ENCODE data around the gene PRKCD.

Gene PRKCD

DNA sequence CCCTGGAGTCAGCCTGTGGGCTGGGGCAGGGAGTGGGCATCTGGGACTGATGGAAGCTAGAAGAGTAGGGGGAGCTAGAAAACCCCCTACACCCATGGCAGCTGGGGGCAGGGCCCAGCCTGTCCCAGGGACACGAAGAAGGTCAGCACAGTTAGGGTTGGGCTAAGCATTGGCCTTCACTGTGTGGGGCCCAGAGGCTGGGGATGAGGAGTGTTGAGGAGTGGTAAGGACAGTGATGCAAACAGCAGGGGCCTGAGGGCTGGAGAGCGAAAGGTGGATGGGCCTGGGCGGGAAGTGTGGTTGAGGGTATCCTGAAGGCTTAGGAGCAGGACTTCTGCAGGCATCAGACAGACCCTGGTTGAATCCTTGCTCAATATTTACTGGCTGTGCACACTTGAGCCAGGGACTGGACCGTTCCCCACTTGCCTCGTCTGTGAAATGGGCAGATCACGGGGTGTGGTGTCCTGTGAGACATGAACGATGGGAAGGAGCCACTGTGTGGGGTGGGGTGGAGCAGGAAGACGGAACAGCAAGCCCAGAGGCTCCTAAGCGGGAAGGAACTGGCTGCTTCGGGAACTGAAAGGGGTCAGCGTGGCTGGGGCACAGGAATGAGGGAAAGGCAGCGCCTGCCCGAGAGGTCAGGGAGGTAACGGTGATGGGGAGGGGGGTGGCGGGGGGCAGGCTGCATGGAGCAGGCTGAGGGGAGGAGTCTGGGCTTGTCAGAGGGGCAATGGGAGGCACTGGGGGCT lies 7.3 kb downstream of the PRKCD start:
- TF ChIP-seq ZFX (IDR thresholded peaks at IDR 0.05; ENCODE audit: borderline replicate concordance), result no peak
- TF ChIP-seq, protein P1, sequence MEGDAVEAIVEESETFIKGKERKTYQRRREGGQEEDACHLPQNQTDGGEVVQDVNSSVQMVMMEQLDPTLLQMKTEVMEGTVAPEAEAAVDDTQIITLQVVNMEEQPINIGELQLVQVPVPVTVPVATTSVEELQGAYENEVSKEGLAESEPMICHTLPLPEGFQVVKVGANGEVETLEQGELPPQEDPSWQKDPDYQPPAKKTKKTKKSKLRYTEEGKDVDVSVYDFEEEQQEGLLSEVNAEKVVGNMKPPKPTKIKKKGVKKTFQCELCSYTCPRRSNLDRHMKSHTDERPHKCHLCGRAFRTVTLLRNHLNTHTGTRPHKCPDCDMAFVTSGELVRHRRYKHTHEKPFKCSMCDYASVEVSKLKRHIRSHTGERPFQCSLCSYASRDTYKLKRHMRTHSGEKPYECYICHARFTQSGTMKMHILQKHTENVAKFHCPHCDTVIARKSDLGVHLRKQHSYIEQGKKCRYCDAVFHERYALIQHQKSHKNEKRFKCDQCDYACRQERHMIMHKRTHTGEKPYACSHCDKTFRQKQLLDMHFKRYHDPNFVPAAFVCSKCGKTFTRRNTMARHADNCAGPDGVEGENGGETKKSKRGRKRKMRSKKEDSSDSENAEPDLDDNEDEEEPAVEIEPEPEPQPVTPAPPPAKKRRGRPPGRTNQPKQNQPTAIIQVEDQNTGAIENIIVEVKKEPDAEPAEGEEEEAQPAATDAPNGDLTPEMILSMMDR (IDR thresholded peaks at IDR 0.05), result no peak
- H3K27ac ChIP-seq, result peak overlapping the region; percentile 44; the same call in 1 of the 2 replicates

DNA sequence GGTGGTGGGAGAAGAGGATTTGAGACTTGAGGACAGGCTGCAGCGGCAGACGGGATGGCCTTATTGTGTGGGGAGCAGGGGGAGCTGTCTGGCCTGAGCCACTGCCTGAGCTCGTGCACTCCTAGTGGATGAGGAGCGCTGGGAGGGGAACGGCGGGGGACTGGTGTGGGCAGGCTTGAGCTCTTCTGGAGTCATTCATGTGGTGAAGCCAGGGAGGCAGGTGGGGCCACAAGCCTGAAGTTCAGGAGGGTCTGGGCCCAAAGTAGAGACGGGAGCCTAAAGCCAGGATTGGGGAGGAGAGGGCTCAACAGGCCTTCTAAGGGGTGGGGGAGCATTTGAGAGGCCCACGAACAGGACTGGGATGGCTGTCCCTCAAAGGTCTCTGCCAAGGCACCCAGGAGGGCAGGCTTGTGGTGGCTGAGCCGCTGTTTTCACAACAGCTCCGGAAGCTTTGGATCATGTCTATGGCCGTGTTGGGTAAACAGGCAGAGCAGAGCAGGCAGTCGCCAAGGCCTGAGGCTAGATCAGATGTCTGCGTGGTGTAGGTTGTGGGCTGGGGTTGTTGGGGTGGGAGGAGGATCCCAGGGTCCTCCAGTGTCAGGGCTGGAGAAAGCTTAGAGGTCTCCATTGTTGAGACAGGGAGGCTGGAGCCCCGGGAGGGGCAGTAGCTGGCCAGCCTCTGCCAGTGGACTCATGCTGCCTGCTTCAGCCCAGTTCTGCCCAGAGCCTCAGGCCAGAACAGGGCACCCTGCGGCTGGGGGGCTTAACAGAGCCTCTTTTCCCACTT lies 8.2 kb downstream of the PRKCD start:
- TF ChIP-seq, protein P1 (IDR thresholded peaks at IDR 0.05), result no peak
- TF ChIP-seq ZFX (IDR thresholded peaks at IDR 0.05; ENCODE audit: borderline replicate concordance), result no peak
- peak overlapping the region; percentile 44 for H3K27ac ChIP-seq

DNA sequence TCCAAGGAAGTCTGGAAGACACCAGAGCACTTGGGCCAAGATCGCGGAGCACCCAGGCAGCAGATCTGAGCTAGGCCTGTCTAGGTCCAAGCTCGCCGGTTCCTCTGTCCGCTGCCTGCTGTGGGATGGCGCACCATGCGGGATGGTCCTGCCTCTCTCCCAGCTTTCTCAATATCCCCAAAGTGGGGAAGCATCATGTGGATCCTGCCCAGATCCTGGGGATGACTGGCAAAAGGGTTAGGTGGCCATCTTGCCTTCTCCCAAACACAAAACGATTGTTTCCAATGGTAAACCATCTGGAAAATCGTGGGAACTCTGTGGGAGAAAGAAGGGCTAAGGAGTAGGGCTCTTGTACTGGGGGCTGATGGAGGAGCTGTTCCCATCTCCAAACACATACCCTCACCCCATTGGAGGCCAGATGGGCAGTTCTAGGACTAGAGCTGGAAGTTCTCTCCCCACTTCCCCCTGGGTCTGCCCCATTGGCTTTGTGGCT lies 8.9 kb downstream of the PRKCD start:
- TF ChIP-seq, protein P1 (IDR thresholded peaks at IDR 0.05), result no peak
- TF ChIP-seq ZFX (IDR thresholded peaks at IDR 0.05; ENCODE audit: borderline replicate concordance), result no peak
- H3K27ac ChIP-seq, result 0 out of 2 replicates have a peak overlapping the region, but pooled peaks have one; percentile 22

GRCh38 chr3:53170325-53171063 lies 9.5 kb downstream of the PRKCD start:
- 0 out of 2 replicates have a peak overlapping the region, but pooled peaks have one; percentile 22 for H3K27ac ChIP-seq
- TF ChIP-seq, protein P1 (IDR thresholded peaks at IDR 0.05), result no peak
- no peak for TF ChIP-seq ZFX (IDR thresholded peaks at IDR 0.05; ENCODE audit: borderline replicate concordance)

DNA sequence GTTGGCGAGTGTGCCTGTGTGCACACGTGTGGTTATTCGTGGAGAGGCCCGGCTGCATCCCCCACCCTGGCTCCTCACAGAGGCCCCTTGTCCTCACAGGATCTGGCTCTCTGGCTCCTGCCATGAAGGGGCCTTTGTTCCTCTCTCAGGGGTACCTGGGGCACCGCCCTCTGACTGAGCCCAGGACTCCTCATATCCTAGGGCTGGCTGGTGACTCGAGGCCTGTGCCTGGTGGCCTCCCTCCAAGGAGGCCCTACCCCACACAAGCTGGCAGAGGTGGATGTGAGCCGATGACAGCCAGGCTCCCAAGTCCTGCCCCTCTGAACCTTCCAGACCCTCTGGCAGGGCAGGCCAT lies 10.0 kb downstream of the PRKCD start:
- H3K27ac ChIP-seq, result no peak overlapping the region
- TF ChIP-seq, protein P1 (IDR thresholded peaks at IDR 0.05), result no peak
- no peak for TF ChIP-seq ZFX (IDR thresholded peaks at IDR 0.05; ENCODE audit: borderline replicate concordance)

- H3K27ac ChIP-seq, result no peak overlapping the region
- no peak for TF ChIP-seq ZFX (IDR thresholded peaks at IDR 0.05; ENCODE audit: borderline replicate concordance)
Measured at GRCh38 chr3:53171827-53172505, 11.0 kb downstream of the PRKCD start.

GRCh38 chr3:53173107-53173506 lies 12.1 kb downstream of the PRKCD start:
- no peak overlapping the region for H3K27ac ChIP-seq
- TF ChIP-seq, protein P1 (IDR thresholded peaks at IDR 0.05), result no peak
- TF ChIP-seq ZFX (IDR thresholded peaks at IDR 0.05; ENCODE audit: borderline replicate concordance), result no peak
